M059J (cell line): ENCODE data around the gene FOSL2. TPM values are rescaled to one million over a fixed set of nuclear protein-coding genes. Genes with fewer than 3 reads are reported as not detected.

ENCODE experiments used
- DNase-seq: peaks from one replicate; pipeline ENCODE4 v3.0.0-alpha.2; 2012; ENCODE audit warnings: low read depth
- total RNA-seq: library from RNA; depleted of rRNA; stranded (reverse); fragments of >200 nt; shearing (Covaris generic); gene quantifications from 2 replicates; pipeline ENCODE4 v1.2.3, GENCODE V29; 2014

Gene FOSL2
- total RNA-seq, 1 experiment from 2014 or later, result 75.2 TPM

DNA sequence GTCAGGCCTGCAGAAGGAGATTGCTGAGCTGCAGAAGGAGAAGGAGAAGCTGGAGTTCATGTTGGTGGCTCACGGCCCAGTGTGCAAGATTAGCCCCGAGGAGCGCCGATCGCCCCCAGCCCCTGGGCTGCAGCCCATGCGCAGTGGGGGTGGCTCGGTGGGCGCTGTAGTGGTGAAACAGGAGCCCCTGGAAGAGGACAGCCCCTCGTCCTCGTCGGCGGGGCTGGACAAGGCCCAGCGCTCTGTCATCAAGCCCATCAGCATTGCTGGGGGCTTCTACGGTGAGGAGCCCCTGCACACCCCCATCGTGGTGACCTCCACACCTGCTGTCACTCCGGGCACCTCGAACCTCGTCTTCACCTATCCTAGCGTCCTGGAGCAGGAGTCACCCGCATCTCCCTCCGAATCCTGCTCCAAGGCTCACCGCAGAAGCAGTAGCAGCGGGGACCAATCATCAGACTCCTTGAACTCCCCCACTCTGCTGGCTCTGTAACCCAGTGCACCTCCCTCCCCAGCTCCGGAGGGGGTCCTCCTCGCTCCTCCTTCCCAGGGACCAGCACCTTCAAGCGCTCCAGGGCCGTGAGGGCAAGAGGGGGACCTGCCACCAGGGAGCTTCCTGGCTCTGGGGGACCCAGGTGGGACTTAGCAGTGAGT lies 19.4 kb downstream of the FOSL2 start:
- DNase-seq, result no peak

DNA sequence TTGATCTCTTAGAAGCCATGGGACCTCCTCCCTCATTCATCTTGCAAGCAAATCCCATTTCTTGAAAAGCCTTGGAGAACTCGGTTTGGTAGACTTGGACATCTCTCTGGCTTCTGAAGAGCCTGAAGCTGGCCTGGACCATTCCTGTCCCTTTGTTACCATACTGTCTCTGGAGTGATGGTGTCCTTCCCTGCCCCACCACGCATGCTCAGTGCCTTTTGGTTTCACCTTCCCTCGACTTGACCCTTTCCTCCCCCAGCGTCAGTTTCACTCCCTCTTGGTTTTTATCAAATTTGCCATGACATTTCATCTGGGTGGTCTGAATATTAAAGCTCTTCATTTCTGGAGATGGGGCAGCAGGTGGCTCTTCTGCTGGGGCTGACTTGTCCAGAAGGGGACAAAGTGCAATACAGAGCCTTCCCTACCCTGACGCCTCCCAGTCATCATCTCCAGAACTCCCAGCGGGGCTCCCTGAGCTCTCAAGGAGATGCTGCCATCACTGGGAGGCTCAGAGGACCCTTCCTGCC lies 20.0 kb downstream of the FOSL2 start:
- DNase-seq, result no peak

DNA sequence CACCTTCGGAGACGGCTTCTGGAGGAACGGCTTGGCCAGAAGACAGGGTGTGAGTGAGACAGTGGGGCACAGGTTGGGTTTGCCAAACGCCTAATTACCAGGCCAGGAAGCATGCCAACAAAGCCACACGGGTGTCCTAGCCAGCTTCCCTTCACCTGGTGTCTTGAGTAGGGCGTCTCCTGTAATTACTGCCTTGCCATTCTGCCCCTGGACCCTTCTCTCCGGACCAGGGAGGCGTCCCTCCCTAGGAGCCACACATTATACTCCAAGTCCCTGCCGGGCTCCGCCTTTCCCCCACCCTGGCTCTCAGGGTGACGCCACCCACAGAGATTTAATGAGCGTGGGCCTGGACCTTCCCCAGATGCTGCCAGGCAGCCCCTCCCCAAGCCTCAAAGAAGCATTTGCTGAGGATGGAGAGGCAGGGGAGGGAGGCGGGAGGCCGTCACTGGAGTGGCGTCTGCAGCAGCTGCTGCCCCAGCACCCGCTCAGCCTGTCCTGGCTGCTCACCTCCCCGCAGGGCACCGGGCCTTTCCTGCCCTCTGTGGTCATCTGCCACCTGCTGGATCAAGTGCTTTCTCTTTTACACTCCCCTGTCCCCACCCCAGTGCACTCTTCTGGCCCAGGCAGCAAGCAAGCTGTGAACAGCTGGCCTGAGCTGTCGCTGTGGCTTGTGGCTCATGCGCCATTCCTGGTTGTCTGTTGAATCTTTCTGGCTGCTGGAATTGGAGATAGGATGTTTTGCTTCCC lies 20.7 kb downstream of the FOSL2 start:
- no peak for DNase-seq

DNA sequence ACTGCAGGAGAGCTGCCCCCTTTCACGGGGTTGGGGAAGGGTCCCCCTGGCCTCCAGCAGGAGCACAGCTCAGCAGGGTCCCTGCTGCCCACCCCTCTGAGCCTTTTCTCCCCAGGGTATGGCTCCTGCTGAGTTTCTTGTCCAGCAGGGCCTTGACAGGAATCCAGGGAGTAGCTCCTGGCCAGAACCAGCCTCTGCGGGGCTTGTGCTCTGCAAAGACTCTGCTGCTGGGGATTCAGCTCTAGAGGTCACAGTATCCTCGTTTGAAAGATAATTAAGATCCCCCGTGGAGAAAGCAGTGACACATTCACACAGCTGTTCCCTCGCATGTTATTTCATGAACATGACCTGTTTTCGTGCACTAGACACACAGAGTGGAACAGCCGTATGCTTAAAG lies 21.2 kb downstream of the FOSL2 start:
- DNase-seq, result no peak

DNA sequence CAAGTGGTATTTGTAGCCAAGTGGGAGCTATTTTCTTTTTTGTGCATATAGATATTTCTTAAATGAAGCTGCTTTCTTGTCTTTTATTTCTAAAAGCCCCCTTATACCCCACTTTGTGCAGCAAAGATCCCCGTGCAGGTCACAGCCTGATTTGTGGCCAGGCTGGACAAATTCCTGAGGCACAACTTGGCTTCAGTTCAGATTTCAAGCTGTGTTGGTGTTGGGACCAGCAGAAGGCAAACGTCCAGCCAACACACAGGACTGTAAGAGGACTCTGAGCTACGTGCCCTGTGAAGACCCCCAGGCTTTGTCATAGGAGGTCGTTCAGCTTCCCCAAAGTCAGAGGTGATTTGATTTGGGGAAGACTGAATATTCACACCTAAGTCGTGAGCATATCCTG lies 21.9 kb downstream of the FOSL2 start:
- no peak for DNase-seq

DNA sequence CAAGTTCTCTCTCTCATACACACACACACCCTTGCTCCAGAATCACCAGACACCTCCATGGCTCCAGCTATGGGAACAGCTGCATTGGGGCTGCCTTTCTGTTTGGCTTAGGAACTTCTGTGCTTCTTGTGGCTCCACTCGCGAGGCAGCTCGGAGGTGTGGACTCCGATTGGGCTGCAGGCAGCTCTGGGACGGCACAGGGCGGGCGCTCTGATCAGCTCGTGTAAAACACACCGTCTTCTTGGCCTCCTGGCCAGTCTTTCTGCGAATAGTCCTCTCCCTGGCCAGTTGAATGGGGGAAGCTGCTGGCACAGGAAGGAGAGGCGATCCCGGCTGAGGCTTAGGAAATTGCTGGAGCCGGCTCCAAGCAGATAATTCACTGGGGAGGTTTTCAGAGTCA lies 22.4 kb downstream of the FOSL2 start:
- no peak for DNase-seq

DNA sequence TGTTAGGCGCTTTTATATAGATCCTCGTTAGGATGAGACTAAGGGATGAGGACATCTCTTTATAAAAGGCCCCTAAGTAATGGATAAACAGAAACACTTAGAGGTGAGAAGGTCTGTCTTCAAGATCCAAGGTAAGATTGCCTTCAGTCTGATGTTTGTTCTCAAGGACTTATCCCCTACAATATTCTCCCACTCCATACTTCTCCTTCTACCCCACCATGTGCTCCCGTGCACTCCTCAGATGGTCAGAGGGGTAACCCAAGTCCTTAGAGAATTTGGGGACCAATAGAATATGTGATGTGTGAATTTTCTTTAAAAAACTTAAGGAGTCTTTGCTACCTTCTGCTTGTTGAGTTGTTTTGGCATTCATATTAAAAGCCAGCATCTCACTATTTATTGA lies 23.1 kb downstream of the FOSL2 start:
- no peak for DNase-seq

DNA sequence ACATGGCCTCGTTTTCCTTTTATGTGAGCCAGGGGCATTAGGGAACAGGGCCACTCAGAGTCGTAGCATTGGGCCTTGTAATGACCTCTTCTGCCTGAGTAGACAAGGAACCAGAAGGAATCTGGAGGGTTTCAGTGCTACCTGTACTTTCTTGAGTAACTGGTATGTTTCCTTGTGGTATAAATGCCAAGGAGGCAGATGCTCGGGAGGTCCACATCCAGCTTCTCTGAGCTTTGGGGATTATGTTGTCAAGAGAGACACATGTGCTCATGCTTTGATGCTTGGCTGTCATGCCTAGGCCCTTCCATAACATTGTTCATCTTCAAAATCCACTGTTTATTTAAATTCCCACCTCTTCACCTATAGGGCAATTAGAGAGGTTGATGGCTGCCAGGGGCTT lies 26.3 kb downstream of the FOSL2 start:
- no peak for DNase-seq

DNA sequence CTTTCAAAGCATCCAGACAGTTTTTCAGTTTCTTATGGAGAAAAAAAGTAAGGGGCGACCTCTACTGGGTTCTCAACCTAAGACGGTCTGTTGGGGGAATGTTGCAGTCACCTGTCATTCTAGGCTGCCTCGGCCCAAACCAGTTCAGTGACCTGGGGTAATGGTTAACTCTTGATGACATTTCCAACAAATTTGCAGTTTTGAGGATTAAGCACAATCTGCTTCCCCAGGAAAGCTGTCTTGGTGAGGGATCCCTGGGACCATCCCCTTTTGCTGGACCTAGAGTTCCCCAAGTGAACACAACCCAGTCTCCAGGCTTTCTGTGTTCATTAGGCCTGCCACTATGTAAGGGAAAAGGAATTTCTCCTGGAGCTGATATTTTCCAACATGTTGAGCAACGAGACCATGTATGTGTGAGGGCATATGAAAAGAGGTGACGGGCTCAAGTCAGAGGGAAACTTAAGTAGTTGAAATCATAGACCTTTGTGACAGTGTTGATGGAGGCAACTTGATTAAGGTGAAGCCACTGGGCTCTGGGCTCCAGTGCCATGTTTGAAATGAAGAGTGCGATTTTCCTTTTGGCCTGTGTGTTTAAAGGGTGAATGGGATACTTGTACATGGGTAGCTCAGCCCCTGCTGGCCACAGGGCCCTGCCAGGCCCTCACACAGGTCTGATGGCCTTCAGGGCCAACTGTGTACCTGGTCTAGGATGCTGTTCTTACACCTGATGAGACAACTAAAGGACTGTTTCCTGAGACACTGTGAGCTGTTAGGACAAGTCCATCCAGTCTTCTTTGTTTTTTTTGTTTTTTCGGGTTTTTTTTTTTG lies 27.0 kb downstream of the FOSL2 start:
- no peak for DNase-seq

DNA sequence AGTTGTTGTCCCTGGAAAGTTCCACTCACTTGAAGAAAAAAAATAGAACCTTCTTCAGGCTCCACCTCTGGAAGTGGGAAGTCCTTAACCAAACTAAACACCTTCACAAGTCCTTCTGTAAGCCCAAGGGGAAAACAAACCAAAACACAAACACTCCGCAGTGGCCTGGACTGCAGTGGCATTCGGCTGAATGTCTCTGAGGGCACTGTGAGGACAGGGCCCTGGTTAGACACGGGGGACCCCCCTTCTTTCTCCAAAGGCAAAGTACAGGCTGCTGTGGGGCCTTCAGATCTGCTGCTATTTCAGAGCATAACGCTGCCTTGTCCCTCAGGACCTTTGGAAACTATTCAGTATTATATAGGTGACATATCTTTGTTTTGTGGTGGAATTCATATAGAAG lies 28.1 kb downstream of the FOSL2 start:
- no peak for DNase-seq

DNA sequence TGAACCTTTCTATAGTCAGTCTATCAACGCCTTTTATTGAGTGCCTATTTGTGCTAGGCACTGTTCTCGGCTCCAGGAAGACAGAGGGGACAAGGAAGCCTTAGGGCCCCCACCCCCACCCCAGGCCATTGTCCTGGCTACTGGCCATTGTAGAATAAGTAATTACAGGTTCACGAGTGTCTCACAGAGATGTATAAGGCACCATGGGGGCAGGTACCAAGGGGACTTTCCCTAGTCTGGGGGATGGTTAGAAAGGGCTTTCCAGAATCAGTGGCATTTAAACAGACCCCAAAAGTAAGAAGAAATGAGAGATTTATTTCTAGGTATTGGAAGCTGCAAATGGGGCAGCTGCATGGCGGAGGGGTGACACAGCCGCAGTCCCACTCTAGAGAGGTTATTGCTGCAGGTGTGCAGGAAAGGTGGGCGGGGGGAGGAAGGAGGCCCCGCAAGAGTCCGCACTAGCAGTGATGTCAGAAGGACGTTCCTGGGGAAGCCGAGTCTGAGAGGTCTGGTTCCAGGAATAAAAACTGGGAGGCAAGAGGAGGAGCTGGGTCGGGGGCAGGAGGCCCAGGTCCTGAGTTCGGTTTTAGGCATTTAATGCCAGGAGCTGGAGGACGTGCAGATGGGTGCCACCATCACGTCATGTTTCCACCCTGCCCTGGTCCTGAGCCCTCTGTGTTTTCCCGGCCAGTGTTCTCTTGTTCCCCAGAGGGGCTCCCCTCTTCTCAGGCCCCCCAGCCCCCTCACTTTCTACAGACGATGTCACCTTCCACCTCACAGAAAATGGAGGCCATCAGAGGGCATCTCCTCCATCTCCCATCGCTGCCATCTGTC lies 30.5 kb downstream of the FOSL2 start:
- no peak for DNase-seq

DNA sequence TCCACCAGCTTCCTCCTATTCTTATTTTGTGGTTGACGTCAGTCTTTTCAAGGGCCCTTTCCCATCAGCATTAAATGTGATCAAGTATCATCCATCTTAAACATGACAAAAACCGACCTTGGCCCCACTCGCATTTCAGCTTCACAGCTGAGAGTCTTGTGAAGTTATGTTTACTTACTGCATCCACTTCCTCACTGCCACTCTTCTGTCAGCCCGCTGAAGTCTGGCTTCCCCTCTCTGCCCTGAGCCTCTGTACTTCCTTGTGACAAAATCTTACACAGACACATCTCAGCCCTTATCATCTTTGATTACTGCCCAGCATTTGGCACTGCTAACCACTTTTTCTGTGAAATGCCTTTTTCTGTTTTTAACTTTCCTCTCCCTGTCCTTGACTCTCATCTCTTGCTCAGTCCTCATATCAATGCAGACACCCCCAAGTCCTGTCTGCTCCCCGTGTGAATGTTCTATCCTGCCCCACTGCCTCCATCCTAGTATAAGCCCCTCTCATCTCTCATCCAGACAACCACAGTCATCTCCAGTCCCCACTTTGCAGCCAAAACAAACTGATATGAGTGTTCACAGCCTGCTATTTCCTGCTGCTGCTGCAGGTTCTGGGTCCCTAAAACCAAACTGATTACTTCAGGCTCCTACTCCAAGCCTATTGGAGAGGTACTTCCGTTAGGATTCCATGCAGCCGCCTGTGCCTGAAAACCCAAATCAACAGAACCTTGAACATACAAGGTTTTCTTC lies 31.4 kb downstream of the FOSL2 start:
- DNase-seq, result no peak

DNA sequence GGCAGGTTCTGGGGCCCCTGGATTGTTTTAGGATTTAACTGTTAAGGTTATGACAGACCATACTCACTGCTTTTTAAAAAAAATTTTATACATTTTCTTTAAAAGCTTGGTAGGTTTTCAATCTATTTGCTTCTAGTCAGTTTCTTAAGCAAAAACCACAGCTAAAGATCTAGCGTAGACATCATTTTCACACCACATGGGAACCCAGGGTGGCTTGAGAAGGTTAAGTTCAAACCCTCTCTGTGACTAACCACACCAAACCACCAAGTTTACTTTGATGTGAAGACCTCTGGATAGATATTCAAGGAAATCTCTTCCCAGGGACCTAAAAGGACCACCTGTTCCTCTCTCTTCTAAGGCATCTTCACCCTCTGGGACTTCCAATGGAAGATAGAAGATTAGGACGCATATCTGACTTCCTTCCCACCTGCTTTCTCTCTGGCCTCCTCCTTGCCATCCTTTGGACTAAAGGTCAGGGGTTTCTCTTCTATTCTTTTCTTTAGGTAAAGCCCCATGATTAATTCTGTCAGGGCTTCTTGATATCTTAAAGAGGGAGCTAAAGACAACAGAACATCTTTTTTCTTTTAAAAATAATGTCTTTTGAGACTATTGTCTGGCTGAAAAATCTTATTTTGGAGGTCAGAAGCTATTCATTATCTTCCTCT lies 32.3 kb downstream of the FOSL2 start:
- DNase-seq, result no peak

DNA sequence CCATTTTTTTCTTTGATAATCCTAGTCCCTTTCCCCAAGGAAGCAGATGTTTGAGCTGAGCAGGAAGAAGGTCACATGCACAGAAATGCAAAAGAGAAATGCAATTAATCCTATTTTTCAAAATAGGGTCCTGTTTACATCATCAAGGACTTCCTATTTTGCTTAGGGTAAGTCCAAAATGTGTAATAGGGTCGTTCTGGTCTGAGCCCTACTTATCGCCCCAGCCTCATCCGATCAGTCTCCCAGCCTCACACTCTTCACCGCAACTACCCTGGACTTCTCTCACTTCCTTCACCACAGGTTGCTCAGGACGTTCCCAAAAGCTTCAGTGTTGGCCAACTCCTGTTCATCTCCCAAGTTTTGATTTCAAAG lies 32.8 kb downstream of the FOSL2 start:
- DNase-seq, result no peak

DNA sequence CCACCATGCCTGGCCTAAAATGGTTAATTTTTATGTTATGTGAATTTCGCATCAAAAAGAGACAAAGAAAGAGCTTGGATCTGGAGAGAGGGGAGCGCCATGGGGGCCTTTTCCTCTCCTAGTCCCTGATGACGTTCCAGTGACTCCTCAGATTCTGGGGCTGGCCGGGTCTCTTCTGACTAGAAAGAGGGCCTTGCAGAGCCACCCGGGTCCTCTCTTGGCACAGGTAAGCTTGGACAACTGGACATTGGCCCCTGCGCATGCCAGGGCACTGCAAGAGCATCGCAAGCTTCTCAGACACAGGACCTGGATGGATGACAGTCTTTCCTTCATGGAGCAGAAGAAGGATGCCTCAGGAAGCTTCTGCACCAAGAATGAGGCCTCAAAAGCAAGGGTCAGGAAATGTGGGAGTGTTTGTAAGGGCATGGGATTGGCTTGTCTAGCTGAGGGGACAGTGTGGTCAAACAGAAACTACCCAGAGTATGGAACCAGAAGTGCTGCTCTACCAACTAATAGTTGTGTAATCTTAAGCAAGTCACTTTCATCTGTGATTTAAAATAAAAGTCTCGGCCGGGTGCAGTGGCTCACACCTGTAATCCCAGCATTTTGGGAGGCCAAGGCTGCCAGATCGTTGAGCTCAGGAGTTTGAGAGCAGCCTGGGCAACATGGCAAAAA lies 35.2 kb downstream of the FOSL2 start:
- no peak for DNase-seq

DNA sequence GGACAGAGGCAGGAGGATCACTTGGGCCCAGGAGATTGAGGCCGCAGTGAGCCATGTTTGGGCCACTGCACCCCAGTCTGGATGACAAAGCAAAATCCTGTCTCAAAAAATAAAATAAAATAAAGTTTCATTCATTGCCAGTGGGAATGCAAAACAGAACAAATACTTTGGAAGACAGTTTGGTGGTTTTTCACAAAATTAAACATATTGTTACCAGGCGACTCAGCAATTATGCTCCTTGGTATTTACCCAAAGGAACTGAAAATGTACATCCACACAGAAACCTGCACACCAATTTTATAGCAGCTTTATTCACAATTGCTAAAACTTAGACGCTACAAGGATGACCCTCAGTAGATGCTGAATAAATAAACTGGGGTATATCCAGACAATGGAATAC lies 35.8 kb downstream of the FOSL2 start:
- no peak for DNase-seq

DNA sequence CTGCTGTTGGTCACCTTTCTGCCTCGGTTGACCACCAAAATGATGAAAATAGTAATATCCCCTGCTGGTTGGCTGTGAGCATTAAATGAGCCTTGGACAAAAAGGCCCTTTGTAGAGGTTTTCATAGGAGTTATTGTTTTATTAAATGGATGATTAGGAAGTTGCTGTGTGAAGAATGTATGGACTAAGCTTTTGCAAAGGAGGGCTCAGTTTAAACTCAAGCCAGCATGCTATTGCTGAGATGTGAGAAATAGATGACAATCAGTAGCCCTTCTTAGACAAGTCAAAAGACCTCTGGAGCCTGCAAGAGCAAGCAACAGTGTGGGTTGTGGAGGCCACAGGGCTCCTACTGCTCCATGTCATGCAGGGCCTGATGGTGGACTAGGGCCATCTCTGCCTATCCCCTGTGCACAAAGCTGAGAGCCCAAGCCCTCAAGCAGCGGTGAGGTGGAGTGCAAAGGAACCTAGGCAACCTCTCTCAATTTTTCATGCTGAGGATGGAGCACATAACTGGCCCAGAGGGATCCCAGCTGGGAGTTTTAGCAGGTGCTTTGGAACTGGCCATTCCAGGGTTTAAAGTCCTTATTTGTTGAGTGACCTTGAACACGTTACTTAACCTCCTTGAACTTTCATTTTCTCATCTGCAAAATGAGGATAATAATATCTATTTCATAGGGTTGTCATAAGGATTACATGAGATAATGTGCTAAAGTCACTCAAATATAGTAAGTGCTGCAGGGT lies 37.1 kb downstream of the FOSL2 start:
- DNase-seq, result no peak

DNA sequence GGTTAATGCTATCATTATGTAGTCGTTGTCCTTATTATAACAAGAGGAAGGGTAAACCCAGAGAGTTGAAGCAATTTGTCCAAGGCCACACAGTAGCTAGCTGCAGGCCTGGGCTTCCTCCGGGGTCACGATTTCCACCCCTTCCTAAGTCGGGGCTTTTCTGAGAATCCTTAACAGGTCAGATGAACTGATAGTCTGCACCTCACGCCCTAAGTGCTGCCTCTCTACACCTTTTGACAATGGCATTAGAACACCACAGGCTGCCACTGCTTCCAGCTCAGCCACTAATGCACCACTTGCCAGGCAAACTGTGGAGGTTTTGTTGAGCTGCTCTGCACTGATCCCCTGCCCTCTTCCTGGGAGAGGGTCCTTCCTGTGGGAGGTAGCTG lies 37.7 kb downstream of the FOSL2 start:
- DNase-seq, result no peak

DNA sequence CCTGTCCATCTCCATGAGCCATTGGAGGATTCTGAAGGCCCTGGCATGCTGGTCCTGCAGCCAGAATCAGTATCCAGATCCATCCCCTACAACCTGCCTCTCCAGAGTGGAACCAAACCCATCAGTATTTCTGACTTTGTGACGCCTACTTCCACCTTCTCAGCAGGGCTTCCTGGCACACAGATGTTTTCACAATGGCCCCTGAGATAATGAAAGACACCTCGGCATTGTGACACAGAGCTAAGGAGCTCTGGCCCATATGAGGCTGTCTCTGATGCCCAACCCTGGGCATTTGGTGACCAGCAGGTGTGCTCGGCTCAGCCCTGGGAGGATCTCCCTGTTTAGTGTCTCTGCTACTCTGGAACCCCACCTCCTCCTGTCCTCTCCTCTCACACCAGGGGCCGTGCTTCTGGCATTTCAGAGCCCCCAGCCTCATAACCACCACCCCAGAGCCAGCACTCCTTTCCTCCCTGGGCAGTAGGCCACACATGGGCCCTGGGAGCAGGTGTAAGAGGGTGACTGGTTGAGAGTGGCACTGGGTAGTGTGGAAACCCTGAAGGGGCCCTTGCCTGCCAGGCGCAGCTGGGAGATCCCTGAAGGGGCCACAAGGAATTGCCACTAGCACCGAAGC lies 38.2 kb downstream of the FOSL2 start:
- DNase-seq, result no peak
